PC-3 (cell line): Measurements from ENCODE around the gene ATP2B2.

Source experiments
- EZH2 ChIP-seq: fragments of 300-600 bp; sonication (generic); IDR thresholded peaks from one replicate; pipeline ENCODE4 v1.6.1; 2017; ENCODE audit warnings: antibody characterized with exemption, mild to moderate bottlenecking, low read length; ENCODE audit not compliant: unreplicated experiment
- TF ChIP-seq, protein P1 (sequence below): fragments of 300-600 bp; sonication (generic); conservative IDR thresholded peaks from 2 replicates; pipeline ENCODE4 v1.5.1; 2017; ENCODE audit warnings: antibody characterized with exemption, low read depth, mild to moderate bottlenecking, low read length

- TF ChIP-seq, protein P1, sequence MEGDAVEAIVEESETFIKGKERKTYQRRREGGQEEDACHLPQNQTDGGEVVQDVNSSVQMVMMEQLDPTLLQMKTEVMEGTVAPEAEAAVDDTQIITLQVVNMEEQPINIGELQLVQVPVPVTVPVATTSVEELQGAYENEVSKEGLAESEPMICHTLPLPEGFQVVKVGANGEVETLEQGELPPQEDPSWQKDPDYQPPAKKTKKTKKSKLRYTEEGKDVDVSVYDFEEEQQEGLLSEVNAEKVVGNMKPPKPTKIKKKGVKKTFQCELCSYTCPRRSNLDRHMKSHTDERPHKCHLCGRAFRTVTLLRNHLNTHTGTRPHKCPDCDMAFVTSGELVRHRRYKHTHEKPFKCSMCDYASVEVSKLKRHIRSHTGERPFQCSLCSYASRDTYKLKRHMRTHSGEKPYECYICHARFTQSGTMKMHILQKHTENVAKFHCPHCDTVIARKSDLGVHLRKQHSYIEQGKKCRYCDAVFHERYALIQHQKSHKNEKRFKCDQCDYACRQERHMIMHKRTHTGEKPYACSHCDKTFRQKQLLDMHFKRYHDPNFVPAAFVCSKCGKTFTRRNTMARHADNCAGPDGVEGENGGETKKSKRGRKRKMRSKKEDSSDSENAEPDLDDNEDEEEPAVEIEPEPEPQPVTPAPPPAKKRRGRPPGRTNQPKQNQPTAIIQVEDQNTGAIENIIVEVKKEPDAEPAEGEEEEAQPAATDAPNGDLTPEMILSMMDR, result no peak
- TF ChIP-seq EZH2, result no peak
Measured at GRCh38 chr3:10500717-10501663, 4.4 kb downstream of the ATP2B2 start.
